ENCODE data around the gene MAP3K2. TPM values are rescaled to one million over a fixed set of nuclear protein-coding genes. Genes with fewer than 3 reads are reported as not detected.

MAP3K2 gene
- total and polyA plus RNA-seq, 2 donors (not counting 3 experiments of a cell fraction or from before 2014, with no cell fraction given) = 3.4 to 25.7 TPM

GRCh38 chr2:127373362-127374083 lies 14.3 kb downstream of the MAP3K2 start:
- H3K9me1 ChIP-seq (replicated peaks; ENCODE audit: control insufficient read depth, extremely low read depth, insufficient read depth, low read length) = no peaks in the 10 kb centered on the region
- H2AFZ ChIP-seq (ENCODE audit: low read depth, low read length) = no peak overlapping the region
- no peaks in the 10 kb centered on the region for H3K27me3 ChIP-seq (ENCODE audit: control insufficient read depth in 2 of 2, insufficient read depth in 2 of 2, low read length in 2 of 2)
- FAIRE-seq (no peak), DNase-seq (ENCODE audit: low read depth, low spot score) (no peak)
- H3K4me3 ChIP-seq (replicated peaks in 1 of 3; ENCODE audit: insufficient read depth in 1 of 3, low read depth in 1 of 3, low read length in 3 of 3) = no peak overlapping the region
- H3K27ac ChIP-seq (ENCODE audit: insufficient read depth, low read depth, low read length) = no peak overlapping the region
- ChIA-PET CTCF (interaction anchor here (1.0 kb wide), 1 partner anchor 11 kb away, joined by 3 read pairs; no protein-coding TSS in a partner anchor), POLR2A (no interaction called here)
- H3K9me3 ChIP-seq (replicated peaks; ENCODE audit: control insufficient read depth, insufficient read depth, low read length) = no peaks in the 10 kb centered on the region
- dilution Hi-C loops (cut with MboI; ENCODE audit: extremely low pct_ligation_motif_present, low sequenced_read_pairs) (no loop called here), intact Hi-C loops (cut with micrococcal nuclease) (no loop called here)
- H4K20me1 ChIP-seq (replicated peaks; ENCODE audit: control insufficient read depth, extremely low read depth, insufficient read depth, low read length) = no peaks in the 10 kb centered on the region
- no peak overlapping the region for H3K9ac ChIP-seq (replicated peaks; ENCODE audit: extremely low read depth, insufficient read depth, low read length)
- H3K4me1 ChIP-seq (ENCODE audit: control insufficient read depth, extremely low read depth, insufficient read depth, low read length) = no peaks in the 10 kb centered on the region
- no peaks in the 10 kb centered on the region for H3K36me3 ChIP-seq (ENCODE audit: control insufficient read depth in 2 of 2, extremely low read depth in 1 of 2, insufficient read depth in 2 of 2, low read length in 2 of 2)
- no TSS peak for BruUV-seq (replicated peaks)
- H3K79me2 ChIP-seq (ENCODE audit: control insufficient read depth, insufficient read depth, low read length) = peaks cover 61% of the 10 kb centered on the region
- TF ChIP-seq CTCF (IDR thresholded peaks at IDR 0.05; ENCODE audit: extremely low read depth in 1 of 2, insufficient read depth in 1 of 2, low read depth in 1 of 2, low read length in 2 of 2) = no peak
- TF ChIP-seq MYC (IDR thresholded peaks at IDR 0.05; ENCODE audit: low read depth, low read length) = no peak
- no peak for TF ChIP-seq POLR2A (IDR thresholded peaks at IDR 0.05; ENCODE audit: low read depth, low read length)
- no peak for TF ChIP-seq MAX (IDR thresholded peaks at IDR 0.05; ENCODE audit: insufficient read depth, insufficient read length)
- no peak for TF ChIP-seq FOS (IDR thresholded peaks at IDR 0.05; ENCODE audit: borderline replicate concordance, insufficient read depth, low read length)
- no peak for TF ChIP-seq POLR2AphosphoS5 (IDR thresholded peaks at IDR 0.05; ENCODE audit: insufficient read depth, low read depth, low read length)
- no peak for TF ChIP-seq GATA2 (IDR thresholded peaks at IDR 0.05; ENCODE audit: insufficient read depth, insufficient read length, low read depth, low read length)
- TF ChIP-seq JUN (IDR thresholded peaks at IDR 0.05; ENCODE audit: borderline replicate concordance, insufficient read depth, insufficient read length, low read depth) = no peak
- TF ChIP-seq EZH2 (IDR thresholded peaks at IDR 0.05; ENCODE audit: borderline replicate concordance, low read depth, low read length, severe bottlenecking) = no peak
- no peak overlapping the region for H3K4me2 ChIP-seq (ENCODE audit: insufficient read depth, low read length)
